ENCODE results near the gene RPRD2.

RPRD2 gene

DNA sequence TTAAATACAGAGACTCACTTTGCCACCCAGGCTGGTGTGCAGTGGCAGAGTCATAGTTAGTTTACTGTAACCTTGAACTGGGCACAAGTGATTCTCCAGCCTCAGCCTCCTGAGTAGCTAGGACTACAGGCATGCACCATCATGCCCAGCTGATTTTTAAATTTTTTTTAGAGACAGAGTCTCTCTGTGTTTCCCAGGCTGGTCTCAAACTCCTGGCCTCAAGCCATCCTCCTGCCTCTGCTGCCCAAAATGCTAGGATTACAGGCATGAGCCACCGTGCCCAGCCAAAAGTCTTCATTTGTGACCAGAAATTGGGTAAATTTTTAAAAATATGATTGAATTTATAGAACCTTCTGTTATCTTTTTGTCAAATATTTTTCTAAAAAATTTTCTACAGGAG is 105.3 kb downstream of the RPRD2 start:
- FAIRE-seq (no peak), DNase-seq (ENCODE audit: low spot score) (no peak)

DNA sequence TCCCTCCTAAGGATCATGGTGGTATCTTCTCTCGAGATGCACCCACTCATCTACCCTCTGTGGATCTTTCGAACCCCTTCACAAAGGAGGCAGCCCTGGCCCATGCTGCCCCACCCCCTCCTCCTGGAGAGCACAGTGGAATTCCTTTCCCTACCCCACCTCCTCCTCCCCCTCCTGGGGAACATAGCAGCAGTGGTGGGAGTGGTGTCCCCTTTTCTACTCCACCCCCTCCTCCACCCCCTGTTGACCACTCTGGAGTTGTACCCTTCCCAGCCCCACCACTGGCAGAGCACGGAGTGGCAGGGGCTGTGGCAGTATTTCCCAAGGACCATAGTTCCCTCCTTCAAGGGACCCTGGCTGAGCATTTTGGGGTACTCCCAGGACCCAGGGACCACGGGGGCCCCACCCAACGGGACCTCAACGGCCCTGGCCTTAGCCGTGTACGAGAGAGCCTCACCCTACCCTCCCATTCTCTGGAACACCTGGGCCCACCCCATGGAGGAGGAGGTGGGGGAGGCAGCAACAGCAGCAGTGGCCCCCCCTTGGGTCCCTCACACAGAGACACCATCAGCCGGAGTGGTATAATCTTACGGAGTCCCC is 108.8 kb downstream of the RPRD2 start:
- no peak for FAIRE-seq
- no peak for DNase-seq (ENCODE audit: low spot score)

- DNase-seq (ENCODE audit: low spot score), result no peak
- FAIRE-seq, result no peak
These were observed 109.7 kb downstream of the RPRD2 start for GRCh38 chr1:150473659-150474058.

- DNase-seq (ENCODE audit: low spot score), result no peak
- FAIRE-seq, result no peak
These were observed 110.9 kb downstream of the RPRD2 start for GRCh38 chr1:150474869-150475268.

- no peak for FAIRE-seq
- no peak for DNase-seq (ENCODE audit: low spot score)
These were observed 112.8 kb downstream of the RPRD2 start for GRCh38 chr1:150476754-150477153.

GRCh38 chr1:150477320-150477719 is 113.4 kb downstream of the RPRD2 start:
- FAIRE-seq, result no peak
- DNase-seq (ENCODE audit: low spot score), result no peak

DNA sequence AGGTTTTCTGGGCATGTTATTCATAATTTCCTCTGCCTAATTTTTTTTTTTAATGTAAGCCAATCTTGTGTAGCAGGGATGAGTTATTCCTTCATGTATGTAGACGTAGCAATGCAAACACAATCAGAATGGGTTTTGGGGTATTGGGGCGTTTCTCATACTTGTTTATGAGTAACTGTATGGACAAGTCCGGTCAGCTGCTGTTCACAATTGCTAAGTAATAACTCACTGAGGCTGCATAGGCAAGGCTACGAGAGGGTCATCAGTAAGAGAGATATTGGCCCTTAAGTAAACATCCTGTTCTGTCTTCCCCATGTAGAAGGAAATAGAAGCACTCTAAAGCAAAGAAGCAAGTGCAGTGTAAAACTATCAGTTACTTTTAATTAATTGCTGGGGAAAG is 113.8 kb downstream of the RPRD2 start:
- DNase-seq (ENCODE audit: low spot score) (no peak), FAIRE-seq (no peak)

- FAIRE-seq (no peak), DNase-seq (ENCODE audit: low spot score) (no peak)
These were observed 115.4 kb downstream of the RPRD2 start for GRCh38 chr1:150479370-150479769.

DNA sequence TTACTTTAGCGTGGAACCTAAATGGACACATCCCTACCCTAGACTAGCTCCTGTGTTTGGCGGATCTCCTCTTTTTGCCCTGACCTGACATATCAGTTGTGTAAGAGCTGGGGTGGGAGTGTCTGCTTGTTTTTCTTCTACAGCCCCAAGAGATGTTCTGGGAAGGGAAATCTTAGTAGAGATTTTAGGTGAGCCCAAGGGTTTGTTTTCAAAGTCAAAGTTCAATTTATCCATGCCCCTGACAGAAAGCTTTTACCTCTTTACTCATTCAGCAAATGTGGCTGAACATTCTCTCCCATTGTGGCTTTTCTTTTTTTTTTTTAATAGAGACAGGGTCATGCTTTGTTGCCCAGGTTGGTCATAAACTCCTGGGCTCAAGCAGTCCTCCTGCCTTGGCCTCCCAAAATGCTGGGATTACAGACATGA is 116.0 kb downstream of the RPRD2 start:
- FAIRE-seq, result no peak

DNA sequence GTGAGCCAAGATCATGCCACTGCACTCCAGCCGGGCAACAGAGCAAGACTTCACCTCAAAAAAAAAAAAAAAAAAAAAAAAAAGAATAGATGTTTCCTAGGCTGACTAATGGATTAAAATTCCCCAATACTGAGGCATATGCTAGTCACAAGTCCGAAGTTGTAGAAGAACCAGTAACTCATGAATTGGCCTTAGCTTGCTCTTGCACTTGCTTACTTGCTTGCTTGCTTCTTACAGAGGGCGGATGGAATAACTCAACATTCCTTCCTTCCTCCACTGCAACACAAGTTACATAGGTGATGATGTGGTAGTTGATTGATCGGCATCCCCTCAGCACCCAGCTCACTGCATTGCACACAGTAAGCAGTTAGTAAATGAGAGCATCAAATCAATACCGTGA is 120.5 kb downstream of the RPRD2 start:
- FAIRE-seq, result no peak
- no peak for DNase-seq (ENCODE audit: low spot score)

More for the DNA sequence above, 116.0 kb downstream of the RPRD2 start:
- no peak for DNase-seq (ENCODE audit: low spot score)

DNA sequence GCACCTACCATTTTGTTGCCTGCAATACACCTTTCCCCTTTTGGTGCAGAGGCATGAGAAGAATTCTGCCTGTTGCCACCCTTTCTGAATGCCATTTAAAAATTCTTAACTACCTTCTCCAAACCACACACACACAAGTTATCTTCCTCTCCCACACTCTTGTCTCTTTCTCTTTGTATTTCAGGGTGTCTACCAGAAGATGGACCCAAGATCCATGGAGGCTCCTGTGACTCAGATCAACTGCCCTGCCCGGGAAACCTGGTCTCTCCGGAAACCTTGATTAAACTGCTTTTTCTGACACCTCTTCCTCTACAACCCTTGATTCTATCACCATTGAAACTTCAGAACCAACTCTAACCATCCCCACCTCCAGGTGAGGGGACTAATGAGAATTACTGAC is 120.9 kb downstream of the RPRD2 start:
- no peak for FAIRE-seq
- DNase-seq (ENCODE audit: low spot score), result no peak

DNA sequence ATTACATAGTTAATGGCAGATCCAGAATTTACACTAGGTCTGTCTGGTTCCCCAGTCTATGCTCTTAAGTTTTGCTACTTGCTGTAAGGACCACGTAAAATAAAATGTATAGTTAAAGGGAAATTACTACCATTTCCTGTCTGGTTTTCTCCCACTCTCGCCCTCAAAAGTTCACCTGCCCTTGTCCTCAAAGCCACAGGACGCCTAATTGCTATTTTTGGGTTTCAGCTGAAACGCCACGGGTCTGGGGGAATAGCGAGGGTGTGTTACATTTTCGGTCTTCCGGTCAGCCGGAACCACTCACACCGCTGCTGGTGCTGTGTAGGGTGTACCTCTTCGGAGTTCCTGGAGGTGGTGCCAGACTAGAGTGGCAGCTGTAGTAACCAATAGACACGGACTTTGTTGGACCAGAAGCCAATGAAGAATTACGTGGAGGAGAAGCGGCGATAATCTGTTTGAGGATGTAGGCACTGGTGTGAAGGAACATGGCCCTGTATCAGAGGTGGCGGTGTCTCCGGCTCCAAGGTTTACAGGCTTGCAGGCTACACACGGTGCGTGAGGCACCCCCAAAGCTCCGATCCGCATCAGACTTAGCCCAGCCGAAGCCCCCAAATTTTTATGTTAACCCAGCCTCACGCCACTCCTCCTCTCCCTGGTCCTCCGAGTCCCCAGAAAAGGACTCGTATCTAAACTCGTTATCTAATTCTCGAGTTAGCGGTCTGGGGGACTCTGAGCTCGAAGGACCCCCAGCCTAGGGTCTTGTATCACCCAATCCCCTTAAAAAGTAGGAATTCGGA is 123.2 kb downstream of the RPRD2 start, which contains the start of gene TARS2:
TSS of gene TARS2 (plus strand) at position 454 of the 797 bp plus-strand sequence. CDS start at position 486, 32 bp downstream.
- DNase-seq (ENCODE audit: low spot score) (peak; percentile 96), FAIRE-seq (peak; percentile 9)

DNA sequence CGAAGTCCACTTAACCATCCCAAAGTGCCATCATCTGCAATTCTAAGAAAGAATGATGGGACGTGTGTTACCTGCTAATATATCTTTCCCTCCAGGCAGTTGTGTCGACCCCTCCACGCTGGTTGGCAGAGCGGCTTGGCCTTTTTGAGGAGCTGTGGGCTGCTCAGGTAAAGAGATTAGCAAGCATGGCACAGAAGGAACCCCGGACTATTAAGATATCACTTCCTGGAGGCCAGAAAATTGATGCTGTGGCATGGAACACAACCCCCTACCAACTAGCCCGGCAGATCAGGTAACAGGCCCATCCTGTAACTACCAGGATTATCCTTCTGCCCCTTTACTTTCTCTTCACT is 123.8 kb downstream of the RPRD2 start:
- FAIRE-seq (no peak), DNase-seq (ENCODE audit: low spot score) (no peak)

- FAIRE-seq, result no peak
- no peak for DNase-seq (ENCODE audit: low spot score)
These were observed 129.2 kb downstream of the RPRD2 start for GRCh38 chr1:150493175-150493574.

- no peak for FAIRE-seq
These were observed 134.4 kb downstream of the RPRD2 start for GRCh38 chr1:150498342-150498741.

GRCh38 chr1:150505431-150505830 is 141.5 kb downstream of the RPRD2 start:
- FAIRE-seq (no peak), DNase-seq (ENCODE audit: low spot score) (no peak)

More at GRCh38 chr1:150498342-150498741, 134.4 kb downstream of the RPRD2 start:
- DNase-seq (ENCODE audit: low spot score), result no peak

DNA sequence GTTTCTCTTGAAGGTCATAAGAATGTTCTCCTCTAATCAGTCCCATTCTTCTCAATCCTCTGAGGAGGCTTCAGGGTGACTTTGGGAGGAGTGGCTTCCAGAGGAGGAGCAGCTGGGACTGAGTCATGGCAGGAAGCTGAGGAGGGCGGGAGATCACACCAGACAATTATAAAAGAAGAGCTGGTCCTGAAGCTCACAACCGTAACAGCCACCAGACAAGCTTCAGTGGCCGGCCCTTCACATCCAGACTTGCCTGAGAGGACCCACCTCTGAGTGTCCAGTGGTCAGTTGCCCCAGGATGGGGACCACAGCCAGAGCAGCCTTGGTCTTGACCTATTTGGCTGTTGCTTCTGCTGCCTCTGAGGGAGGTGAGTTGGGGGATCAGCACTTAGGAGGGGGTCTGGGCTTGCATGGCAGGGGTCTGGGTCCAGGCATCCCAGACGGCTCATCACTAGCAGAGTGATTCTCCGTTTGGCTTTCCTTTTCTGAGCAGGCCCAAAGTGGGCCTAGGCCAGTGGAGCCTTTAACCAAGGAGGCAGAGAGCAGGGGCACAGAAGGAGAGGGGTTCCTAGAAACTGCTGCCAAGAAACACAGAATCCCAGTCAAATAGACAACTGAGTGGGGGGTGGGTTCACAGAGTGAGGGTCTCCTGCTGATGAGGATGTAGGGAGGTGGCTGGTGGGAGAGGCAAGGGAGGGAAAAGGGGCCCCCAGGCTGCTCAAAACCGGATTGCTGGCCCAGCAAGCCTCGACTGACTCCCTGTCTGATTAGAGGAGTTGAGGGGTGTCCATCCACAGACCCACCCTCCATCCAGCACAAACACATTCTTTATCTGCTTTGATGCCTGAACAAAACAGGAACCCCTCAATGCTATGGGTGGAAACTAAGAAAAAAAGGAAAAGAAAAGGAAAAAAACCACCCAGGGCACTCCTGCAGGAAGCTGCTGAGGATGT is 144.2 kb downstream of the RPRD2 start, which contains the start of gene ECM1:
TSS of gene ECM1 (plus strand) at position 198 of the 953 bp plus-strand sequence. CDS start at position 299, 101 bp downstream.
- FAIRE-seq (no peak), DNase-seq (ENCODE audit: low spot score) (peak; percentile 85)

GRCh38 chr1:150508982-150509381 is 145.0 kb downstream of the RPRD2 start:
- DNase-seq (ENCODE audit: low spot score) (no peak), FAIRE-seq (no peak)

- DNase-seq (ENCODE audit: low spot score) (no peak), FAIRE-seq (no peak)
These were observed 147.6 kb downstream of the RPRD2 start for GRCh38 chr1:150511551-150511950.

GRCh38 chr1:150511985-150512660 is 148.2 kb downstream of the RPRD2 start:
- FAIRE-seq (no peak), DNase-seq (ENCODE audit: low spot score) (no peak)

- FAIRE-seq, result no peak
- DNase-seq (ENCODE audit: low spot score), result no peak
These were observed 148.9 kb downstream of the RPRD2 start for GRCh38 chr1:150512846-150513245.
